GM19438 (cell line): ENCODE results near the gene CSTB.

Source experiments
- ATAC-seq: cut with Tn5 transposase; IDR thresholded peaks from one replicate; pipeline ENCODE4 v1.9.1; 2021; ENCODE audit warnings: low read depth; ENCODE audit not compliant: unreplicated experiment

CSTB gene

GRCh38 chr21:43733529-43734071 is 42.5 kb downstream of the CSTB start:
- ATAC-seq: no peak

GRCh38 chr21:43733060-43733459 is 43.0 kb downstream of the CSTB start:
- ATAC-seq: no peak

GRCh38 chr21:43731891-43732711 is 44.0 kb downstream of the CSTB start:
- ATAC-seq: no peak

GRCh38 chr21:43731476-43731875 is 44.6 kb downstream of the CSTB start:
- ATAC-seq: no peak

- peak; percentile 63 for ATAC-seq
These were observed 47.4 kb downstream of the CSTB start for GRCh38 chr21:43728467-43729390.

GRCh38 chr21:43728154-43728466 is 48.0 kb downstream of the CSTB start:
- peak; percentile 34 for ATAC-seq

GRCh38 chr21:43727519-43728153 is 48.5 kb downstream of the CSTB start:
- no peak for ATAC-seq

GRCh38 chr21:43726686-43727518 is 49.2 kb downstream of the CSTB start:
- no peak for ATAC-seq
